Cardiac muscle cell (in vitro differentiated cells and primary cell): Measurements from ENCODE around the gene TXLNG. TPM values are rescaled to one million over a fixed set of nuclear protein-coding genes. Genes with fewer than 3 reads are reported as not detected.
A peak's percentile ranks its signal among the peaks of the same experiment; 100 is the strongest.

ENCODE experiments used
- DNase-seq, 2 donors: peaks; one replicate each; pipeline versions ENCODE4 v3.0.0 to v3.0.0-alpha.2; 2010 to 2017; ENCODE audit warnings: low read depth in 1 of 2, low spot score in 1 of 2
- H3K27ac ChIP-seq: fragments of 200-600 bp; sonication (generic); 2 replicates; pipeline ENCODE4 v1.5.1; 2016
- H3K27me3 ChIP-seq: fragments of 200-600 bp; sonication (generic); 2 replicates; pipeline ENCODE4 v1.6.0; 2016; ENCODE audit warnings: control low read depth
- H3K36me3 ChIP-seq: fragments of 200-600 bp; sonication (generic); 2 replicates; pipeline ENCODE4 v1.5.1; 2016; ENCODE audit warnings: control low read depth
- H3K4me1 ChIP-seq: fragments of 200-600 bp; sonication (generic); 2 replicates; pipeline ENCODE4 v1.8.1; 2017; ENCODE audit warnings: low read depth, mild to moderate bottlenecking, mixed run types
- H3K4me3 ChIP-seq: fragments of 200-600 bp; sonication (generic); 2 replicates; pipeline ENCODE4 v1.5.1; 2016; ENCODE audit warnings: mild to moderate bottlenecking
- H3K9me3 ChIP-seq: fragments of 200-600 bp; sonication (generic); 2 replicates; pipeline ENCODE4 v1.5.1; 2017; ENCODE audit warnings: low read depth, mild to moderate bottlenecking, control low read depth
- CTCF ChIP-seq: IDR thresholded peaks from 2 replicates; pipeline ENCODE4 v1.5.1; 2012; ENCODE audit warnings: low read depth, mild to moderate bottlenecking, low read length
- polyA plus RNA-seq: library from polyadenylated mRNA; unstranded; fragments of >200 nt; fragmentation: Nextera tagmentation; extraction: Ambion mirVana; gene quantifications from 2 replicates; pipeline ENCODE4 v1.2.1, GENCODE V29; 2016
- total RNA-seq: library from RNA; depleted of rRNA; stranded (reverse); fragments of >200 nt; gene quantifications from 2 replicates; pipeline ENCODE4 v1.2.3, GENCODE V29; 2016

Gene TXLNG
- total and polyA plus RNA-seq, 2 experiments from 2014 or later = 12.4 to 16.8 TPM

- peak; percentile 85 to 93 for DNase-seq
- Histone ChIP-seq H3K27ac (no peak overlapping the region), H3K9me3 (no peaks in the 10 kb centered on the region), H3K27me3 (no peaks in the 10 kb centered on the region), H3K4me3 (no peak overlapping the region), H3K4me1 (no peaks in the 10 kb centered on the region), H3K36me3 (no peaks in the 10 kb centered on the region)
- TF ChIP-seq CTCF = peak; percentile 78
Observed at GRCh38 chrX:16892504-16893362, 106.5 kb downstream of the TXLNG start.

Other genes with a start within 250 kb of the TXLNG start
- not detected in 2 replicates for gene S100G, start 136.3 kb upstream of the TXLNG start, total RNA-seq
- gene S100G, start 136.3 kb upstream of the TXLNG start, polyA plus RNA-seq = not detected in 2 replicates
- gene CTPS2, start 73.8 kb upstream of the TXLNG start, total RNA-seq = 49.3 and 51.0 TPM in 2 replicates
- 37.4 and 50.9 TPM in 2 replicates for gene CTPS2, start 73.8 kb upstream of the TXLNG start, polyA plus RNA-seq
- 26.7 and 28.1 TPM in 2 replicates for gene SYAP1, start 66.9 kb upstream of the TXLNG start, total RNA-seq
- 27.5 and 40.2 TPM in 2 replicates for gene SYAP1, start 66.9 kb upstream of the TXLNG start, polyA plus RNA-seq
- 176 and 231 TPM in 2 replicates for gene RBBP7, start 83.9 kb downstream of the TXLNG start, total RNA-seq
- 448 and 459 TPM in 2 replicates for gene RBBP7, start 83.9 kb downstream of the TXLNG start, polyA plus RNA-seq
- 9.1 and 17.3 TPM in 2 replicates for gene REPS2, start 160.2 kb downstream of the TXLNG start, total RNA-seq
- 6.0 and 9.8 TPM in 2 replicates for gene REPS2, start 160.2 kb downstream of the TXLNG start, polyA plus RNA-seq